ENCODE measurements around the gene ERFL.
A peak's percentile ranks its signal among the peaks of the same experiment; 100 is the strongest.

Gene ERFL

DNA sequence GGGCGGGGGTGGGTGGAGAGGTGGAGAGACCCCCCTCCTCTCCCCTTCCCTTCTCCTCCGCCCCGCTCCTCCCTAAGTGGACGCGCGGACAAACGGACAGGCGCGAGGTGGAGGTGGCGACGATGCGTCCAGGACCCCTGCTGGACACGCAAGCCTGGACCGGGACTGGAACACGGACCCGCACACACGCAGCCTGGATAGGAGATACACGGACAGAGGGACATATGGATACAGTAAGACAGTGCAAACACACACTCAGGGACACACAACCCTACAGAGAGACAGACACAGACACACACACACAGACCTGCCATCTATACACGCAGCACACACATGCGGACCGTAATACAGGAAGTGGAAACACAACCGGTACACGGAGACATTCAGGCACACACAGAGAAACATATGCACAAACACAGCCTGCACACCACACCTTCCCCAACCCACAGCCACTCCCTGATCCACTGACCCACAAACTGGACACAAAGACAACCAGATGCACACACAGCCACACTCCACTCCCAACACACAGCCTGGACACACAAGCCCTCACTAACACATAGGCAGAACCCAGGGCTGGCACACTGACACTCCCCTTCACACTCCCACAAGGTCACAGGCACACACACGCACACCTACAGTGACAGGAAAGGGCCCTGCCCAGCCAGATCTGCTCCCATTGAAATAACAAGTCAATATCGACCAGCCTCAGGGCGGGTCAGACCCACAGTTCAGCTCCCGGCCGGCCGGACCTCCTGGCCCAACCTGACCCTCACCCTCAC lies 696 bp upstream of the ERFL start:
- H2AFZ ChIP-seq (ENCODE audit: low read depth, low read length): peak overlapping the region; percentile 75

DNA sequence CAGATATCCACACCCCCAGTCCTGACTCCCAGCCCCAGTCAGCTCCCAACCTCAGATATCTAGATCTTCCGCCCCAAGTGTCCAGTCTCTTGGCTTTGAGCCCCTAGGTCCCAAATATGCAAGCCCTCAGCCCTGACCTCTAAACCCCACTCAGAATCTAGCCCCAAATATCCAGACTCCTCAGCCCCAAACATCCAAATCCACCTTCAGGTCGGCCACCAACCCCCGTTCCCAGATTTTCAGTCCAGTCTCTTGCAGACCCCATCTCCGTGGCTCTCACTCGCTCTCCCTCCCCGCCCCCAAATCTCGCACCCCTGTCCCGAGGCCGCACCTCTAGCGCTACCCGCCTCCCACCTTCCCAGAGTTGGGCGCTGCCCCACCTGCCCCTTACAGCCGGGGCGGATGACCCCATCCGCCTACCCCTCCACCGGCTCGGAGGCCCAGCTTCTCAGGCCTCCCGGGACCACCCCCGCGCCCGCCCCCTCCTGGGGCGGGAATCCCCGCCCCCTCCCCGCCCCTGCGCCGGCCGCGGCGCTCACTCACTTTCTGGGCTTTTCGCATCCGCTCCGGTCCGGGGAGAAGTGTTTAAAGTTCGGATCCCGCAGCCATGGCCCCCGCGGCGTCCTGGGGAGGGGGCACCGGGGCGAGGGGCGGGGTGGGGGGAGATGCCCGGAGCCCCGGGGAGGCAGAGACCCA lies 604 bp downstream of the ERFL start:
- Histone ChIP-seq H3K79me2 (ENCODE audit: insufficient read depth, low read length) (peaks cover 6% of the 10 kb centered on the region), H3K36me3 (ENCODE audit: insufficient read depth, low read length) (peaks cover 5% of the 10 kb centered on the region; the same call in 1 of the 2 replicates), H3K4me3 (ENCODE audit: low read depth in 1 of 2, low read length in 2 of 2) (peak overlapping the region; percentile 55 to 84; a peak in 3 of 4 replicates), H4K20me1 (ENCODE audit: insufficient read depth, low read length) (peaks cover 9% of the 10 kb centered on the region; the same call in 1 of the 2 replicates), H3K27me3 (ENCODE audit: insufficient read depth, low read length, poor library complexity) (no peaks in the 10 kb centered on the region), H3K9me3 (ENCODE audit: insufficient read depth, low read length, severe bottlenecking) (no peaks in the 10 kb centered on the region), H3K4me1 (ENCODE audit: insufficient read depth, low read length) (peaks cover 32% of the 10 kb centered on the region), H2AFZ (ENCODE audit: low read depth, low read length) (peak overlapping the region; percentile 84), H3K9ac (ENCODE audit: low read depth, low read length) (peak overlapping the region; percentile 64), H3K27ac (ENCODE audit: low read length) (peak overlapping the region; percentile 79; the same call in 1 of the 2 replicates), H3K4me2 (ENCODE audit: insufficient read depth, low read length) (peak overlapping the region; percentile 90)
- TF ChIP-seq, protein P1, sequence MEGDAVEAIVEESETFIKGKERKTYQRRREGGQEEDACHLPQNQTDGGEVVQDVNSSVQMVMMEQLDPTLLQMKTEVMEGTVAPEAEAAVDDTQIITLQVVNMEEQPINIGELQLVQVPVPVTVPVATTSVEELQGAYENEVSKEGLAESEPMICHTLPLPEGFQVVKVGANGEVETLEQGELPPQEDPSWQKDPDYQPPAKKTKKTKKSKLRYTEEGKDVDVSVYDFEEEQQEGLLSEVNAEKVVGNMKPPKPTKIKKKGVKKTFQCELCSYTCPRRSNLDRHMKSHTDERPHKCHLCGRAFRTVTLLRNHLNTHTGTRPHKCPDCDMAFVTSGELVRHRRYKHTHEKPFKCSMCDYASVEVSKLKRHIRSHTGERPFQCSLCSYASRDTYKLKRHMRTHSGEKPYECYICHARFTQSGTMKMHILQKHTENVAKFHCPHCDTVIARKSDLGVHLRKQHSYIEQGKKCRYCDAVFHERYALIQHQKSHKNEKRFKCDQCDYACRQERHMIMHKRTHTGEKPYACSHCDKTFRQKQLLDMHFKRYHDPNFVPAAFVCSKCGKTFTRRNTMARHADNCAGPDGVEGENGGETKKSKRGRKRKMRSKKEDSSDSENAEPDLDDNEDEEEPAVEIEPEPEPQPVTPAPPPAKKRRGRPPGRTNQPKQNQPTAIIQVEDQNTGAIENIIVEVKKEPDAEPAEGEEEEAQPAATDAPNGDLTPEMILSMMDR (IDR thresholded peaks at IDR 0.05; ENCODE audit: borderline replicate concordance, extremely low read depth, low read length, poor library complexity, severe bottlenecking): no peak
- no peak for TF ChIP-seq EZH2 (IDR thresholded peaks at IDR 0.05; ENCODE audit: borderline replicate concordance, low read depth, low read length, severe bottlenecking)
- ATAC-seq (ENCODE audit: insufficient read depth, low read depth) (peak; percentile 61), DNase-seq (peak; percentile 70)

More for the DNA sequence above, 696 bp upstream of the ERFL start:
- Histone ChIP-seq H3K4me2 (ENCODE audit: insufficient read depth, low read length) (peak overlapping the region; percentile 90), H3K4me3 (ENCODE audit: low read depth in 1 of 2, low read length in 2 of 2) (peak overlapping the region; percentile 55 to 84; a peak in 3 of 4 replicates), H3K79me2 (ENCODE audit: insufficient read depth, low read length) (peaks cover 6% of the 10 kb centered on the region), H3K36me3 (ENCODE audit: insufficient read depth, low read length) (peaks cover 5% of the 10 kb centered on the region; the same call in 1 of the 2 replicates), H3K27ac (ENCODE audit: low read length) (peak overlapping the region; percentile 79), H3K4me1 (ENCODE audit: insufficient read depth, low read length) (peaks cover 38% of the 10 kb centered on the region), H3K9me3 (ENCODE audit: insufficient read depth, low read length, severe bottlenecking) (no peaks in the 10 kb centered on the region), H4K20me1 (ENCODE audit: insufficient read depth, low read length) (peaks cover 9% of the 10 kb centered on the region; the same call in 1 of the 2 replicates), H3K9ac (ENCODE audit: low read depth, low read length) (peak overlapping the region; percentile 64), H3K27me3 (ENCODE audit: insufficient read depth, low read length, poor library complexity) (no peaks in the 10 kb centered on the region)
- ATAC-seq (ENCODE audit: insufficient read depth, low read depth) (peak; percentile 66), DNase-seq (peak; percentile 65)
- TF ChIP-seq, protein P1 (IDR thresholded peaks at IDR 0.05; ENCODE audit: borderline replicate concordance, extremely low read depth, low read length, poor library complexity, severe bottlenecking): peak; percentile 11
- TF ChIP-seq EZH2 (IDR thresholded peaks at IDR 0.05; ENCODE audit: borderline replicate concordance, low read depth, low read length, severe bottlenecking): no peak

DNA sequence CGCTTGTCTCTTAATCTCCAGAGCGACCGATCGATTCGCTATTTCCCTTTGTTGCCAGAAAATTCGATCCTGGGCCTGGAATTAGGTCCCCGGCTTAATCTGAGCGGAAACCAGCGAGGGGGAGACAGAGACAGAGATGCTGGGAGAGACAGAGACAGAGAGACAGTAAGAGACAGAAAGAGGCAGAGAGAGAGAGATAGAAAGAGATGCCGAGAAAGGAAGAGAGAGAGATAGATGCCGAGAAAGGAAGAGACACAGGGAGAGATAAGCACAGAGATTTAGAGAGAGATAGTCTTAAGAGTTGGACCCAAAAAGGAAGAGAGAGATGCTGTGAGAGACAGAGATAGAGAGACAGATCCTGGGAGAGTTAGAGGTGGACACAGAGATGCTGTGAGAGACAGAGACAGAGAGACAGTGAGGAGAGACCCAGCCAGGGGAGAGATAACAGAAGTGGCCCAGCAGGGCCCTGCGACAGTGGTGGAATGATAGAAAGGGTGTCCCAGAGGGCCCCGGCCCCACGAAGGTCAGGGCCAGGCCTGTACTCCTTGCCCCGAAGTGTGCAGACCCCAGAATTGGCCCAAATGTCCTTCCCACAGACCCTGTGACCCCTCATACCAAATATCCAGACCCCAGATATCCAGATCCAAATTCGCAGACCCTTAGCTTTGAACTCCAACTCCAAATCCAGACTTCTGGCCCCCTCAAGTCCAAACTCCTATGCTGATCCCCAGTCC lies 1.3 kb downstream of the ERFL start:
- DNase-seq: no peak
- H3K36me3 ChIP-seq (ENCODE audit: insufficient read depth, low read length): peaks cover 5% of the 10 kb centered on the region; the same call in 1 of the 2 replicates
- H3K27me3 ChIP-seq (ENCODE audit: insufficient read depth, low read length, poor library complexity): no peaks in the 10 kb centered on the region
- no peak overlapping the region for H3K27ac ChIP-seq (ENCODE audit: low read length)
- TF ChIP-seq EZH2 (IDR thresholded peaks at IDR 0.05; ENCODE audit: borderline replicate concordance, low read depth, low read length, severe bottlenecking): no peak
- peaks cover 6% of the 10 kb centered on the region for H3K79me2 ChIP-seq (ENCODE audit: insufficient read depth, low read length)
- peaks cover 32% of the 10 kb centered on the region for H3K4me1 ChIP-seq (ENCODE audit: insufficient read depth, low read length)
- no peak overlapping the region for H2AFZ ChIP-seq (ENCODE audit: low read depth, low read length)
- no peak overlapping the region for H3K4me3 ChIP-seq (ENCODE audit: low read depth in 1 of 2, low read length in 2 of 2)
- ATAC-seq (ENCODE audit: insufficient read depth, low read depth): no peak
- H3K9ac ChIP-seq (ENCODE audit: low read depth, low read length): no peak overlapping the region; the same call in 1 of the 2 replicates
- no peaks in the 10 kb centered on the region for H3K9me3 ChIP-seq (ENCODE audit: insufficient read depth, low read length, severe bottlenecking)
- peak overlapping the region; percentile 90 for H3K4me2 ChIP-seq (ENCODE audit: insufficient read depth, low read length)
- peaks cover 9% of the 10 kb centered on the region; the same call in 1 of the 2 replicates for H4K20me1 ChIP-seq (ENCODE audit: insufficient read depth, low read length)
